GM18858 (cell line): ENCODE data around the gene DAPK1.

ENCODE experiments used
- ATAC-seq: cut with Tn5 transposase; IDR thresholded peaks from one replicate; pipeline ENCODE4 v1.9.1; 2021; ENCODE audit not compliant: unreplicated experiment

Gene DAPK1

DNA sequence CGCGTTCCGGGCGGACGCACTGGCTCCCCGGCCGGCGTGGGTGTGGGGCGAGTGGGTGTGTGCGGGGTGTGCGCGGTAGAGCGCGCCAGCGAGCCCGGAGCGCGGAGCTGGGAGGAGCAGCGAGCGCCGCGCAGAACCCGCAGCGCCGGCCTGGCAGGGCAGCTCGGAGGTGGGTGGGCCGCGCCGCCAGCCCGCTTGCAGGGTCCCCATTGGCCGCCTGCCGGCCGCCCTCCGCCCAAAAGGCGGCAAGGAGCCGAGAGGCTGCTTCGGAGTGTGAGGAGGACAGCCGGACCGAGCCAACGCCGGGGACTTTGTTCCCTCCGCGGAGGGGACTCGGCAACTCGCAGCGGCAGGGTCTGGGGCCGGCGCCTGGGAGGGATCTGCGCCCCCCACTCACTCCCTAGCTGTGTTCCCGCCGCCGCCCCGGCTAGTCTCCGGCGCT, at the start of gene DAPK1:
Gene DAPK1, plus strand, starts transcription at position 264 of the 442 bp plus-strand sequence. CDS start 1,211 bp downstream, outside the sequence.
- ATAC-seq = no peak

DNA sequence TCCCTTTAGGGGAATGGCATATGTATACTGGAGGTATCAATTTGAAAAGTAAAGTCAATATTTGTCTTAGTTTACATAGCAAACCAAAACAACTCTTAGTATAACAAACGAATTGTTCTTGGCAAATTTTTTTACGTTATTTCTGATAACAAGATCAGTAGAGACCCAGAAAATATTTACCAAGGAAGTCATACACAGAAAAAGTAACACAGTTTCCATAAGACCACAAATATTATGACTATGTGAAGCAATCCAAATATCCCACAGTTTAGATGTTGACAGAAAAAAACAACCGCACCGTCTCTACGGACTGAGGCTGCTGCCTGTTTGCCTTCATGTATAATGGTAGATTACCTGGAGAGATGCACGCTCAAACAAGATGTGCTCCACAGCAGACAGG, 46.5 kb upstream of the DAPK1 start:
- no peak for ATAC-seq

DNA sequence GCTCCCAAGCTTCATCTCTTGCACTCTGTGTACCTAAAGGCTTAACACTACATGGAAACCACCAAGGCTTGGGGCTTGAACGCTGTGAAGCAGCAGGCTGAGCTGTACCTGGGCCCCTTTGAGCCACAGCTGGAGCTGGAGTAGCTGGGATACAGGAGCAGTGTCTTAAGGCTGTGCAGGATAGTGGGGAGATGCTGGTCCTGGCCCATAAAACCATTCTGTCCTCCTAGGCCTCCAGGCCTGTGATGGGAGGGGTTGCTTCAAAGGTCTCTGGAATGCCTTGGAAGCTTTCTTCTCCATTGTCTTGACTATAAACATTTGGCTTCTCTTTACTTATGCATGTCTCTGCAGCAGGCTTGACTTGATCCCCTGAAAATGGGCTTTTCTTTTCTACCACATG, 42.3 kb upstream of the DAPK1 start:
- ATAC-seq = no peak

DNA sequence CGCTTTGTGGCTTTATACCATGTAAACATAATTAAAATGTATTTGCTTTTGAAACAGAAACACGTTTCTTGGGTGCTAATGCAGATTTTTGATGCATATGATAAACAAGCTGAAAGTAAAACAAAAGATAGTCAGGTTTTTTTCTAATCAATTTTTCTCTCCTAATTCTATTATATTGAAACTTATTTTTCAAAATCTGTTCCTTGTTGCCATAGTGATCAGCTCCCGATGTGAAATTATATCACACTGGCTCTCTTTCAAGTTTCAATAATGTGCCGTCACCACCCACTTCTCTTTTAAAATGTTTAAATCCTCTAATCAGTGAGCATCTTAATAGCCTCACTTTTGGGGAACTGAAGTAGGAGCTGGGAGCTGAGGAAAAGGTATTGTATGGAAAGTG, 36.4 kb upstream of the DAPK1 start:
- ATAC-seq = no peak

DNA sequence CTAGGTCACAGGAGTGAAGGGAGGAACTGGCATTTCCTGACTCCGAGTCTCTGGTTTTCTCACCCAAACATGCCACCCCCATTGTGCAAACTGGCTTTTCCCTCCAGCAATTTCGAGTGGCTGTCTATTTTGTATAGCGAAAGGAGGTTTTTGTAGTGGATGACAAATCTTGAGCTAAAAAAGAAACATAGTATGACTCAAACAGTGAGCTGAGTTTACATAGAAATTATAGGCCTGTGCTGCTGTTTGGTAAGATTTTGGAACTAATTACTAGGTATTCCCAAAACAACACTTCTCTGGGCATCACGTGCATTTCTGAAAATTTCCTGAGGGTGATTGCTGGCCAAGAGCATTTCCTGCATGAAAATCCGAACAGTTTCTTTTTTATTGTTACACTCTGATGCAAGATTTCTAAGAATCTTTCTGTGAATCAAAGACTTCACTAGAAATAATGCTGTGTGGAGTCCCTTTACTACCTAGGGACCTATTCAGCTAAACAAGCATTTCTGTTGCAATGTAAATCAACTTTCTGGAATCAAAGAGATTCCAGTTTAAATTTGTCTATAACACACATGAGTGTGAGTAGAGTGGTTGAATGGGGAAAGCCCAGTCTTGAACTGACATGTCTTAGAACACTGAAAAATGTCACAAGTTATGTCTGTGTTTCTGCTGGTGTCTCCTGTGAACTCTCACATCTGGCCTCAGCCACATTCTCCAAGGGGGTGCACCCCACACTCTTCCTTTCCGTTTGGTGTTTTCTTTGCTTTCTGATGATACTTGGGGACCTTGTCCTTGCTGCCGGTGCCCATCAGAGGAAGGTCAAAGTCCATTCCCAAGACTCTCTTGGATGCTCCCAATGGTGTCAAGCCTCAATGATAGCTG, 33.3 kb upstream of the DAPK1 start:
- ATAC-seq = peak; percentile 72

DNA sequence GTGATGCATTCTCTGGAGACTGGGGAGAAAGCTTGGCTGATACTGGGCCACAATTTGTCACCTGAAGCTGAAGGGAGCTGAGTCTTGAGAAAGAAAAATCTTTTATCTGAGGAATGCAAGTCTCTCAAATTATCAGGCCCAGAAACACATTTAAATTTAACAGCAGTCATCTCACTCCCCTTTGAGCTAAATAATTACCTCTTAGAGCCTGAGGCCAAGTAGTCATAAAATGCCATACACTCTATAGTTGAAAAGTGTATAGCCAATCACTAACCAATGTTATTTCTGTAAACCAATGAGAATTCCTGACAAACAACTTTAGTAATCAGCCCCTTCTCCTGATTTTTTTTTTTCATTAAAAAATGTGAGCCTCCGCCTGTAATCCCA, 32.7 kb upstream of the DAPK1 start:
- ATAC-seq = no peak

DNA sequence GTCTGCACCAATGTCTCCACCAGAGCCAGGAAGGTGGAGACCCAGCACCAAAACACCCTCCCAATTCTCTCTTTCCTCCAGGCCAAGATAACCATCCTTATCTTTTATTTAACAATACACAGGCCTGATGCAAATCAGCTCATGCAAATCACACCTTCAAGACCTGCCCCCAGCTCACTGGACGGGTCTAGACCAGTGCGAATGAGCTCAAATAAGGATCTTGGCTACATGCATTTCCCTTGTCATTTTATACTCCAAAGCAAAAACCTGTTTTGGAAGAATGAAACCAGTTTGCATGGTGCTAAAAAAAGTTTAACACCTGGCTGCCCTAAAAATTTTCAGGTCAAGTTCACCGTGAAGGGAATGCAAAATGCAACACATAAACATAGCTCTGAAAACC, 31.9 kb upstream of the DAPK1 start:
- ATAC-seq = no peak

DNA sequence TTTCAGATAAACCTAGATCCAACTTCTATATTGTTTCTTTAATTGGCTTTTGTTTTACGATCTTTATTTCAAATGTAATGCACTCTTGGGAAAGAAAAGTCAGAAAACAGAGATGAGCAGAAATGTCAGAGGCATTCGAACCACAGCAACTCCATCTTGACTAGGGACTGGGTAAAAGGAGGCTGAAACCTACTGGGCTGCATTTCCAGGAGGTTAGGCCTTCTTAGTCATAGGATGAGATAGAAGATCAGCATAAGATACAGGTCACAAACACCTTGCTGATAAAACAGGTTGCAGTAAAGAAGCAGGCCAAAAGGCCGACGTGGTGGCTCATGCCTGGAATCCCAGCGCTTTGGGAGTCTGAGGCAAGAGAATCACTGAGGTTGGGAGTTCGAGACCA, 30.5 kb upstream of the DAPK1 start:
- ATAC-seq = no peak

DNA sequence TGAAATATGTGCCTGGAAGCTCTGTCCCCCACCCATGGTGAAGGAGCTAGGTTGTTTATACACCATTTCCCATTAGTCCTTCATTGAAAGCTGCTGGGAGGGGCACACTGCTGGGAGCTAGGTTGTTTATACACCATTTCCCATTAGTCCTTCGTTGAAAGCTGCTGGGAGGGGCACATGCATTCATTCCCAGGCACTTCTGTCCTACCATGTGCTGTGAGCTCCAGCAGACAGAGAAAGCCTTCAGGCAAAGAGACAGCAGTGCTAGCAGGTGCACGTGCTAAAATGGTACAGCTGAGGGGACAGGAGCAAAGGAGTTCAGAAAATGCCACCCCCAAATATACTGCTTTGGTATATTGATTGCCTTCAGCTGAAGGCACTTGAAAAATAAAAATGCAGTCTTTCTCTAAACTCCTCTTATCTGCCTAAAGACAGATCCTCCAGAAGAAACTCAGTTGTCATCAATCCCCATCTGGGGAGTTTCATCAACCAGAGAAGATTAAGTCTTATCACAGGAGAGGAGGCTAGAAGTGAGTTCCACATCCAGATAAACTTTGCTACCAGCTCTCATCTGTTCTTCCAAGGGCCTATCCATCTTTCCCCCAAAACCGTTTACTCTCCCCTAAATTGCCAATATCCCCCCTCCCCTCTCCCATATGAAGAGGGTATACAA, 27.7 kb upstream of the DAPK1 start:
- no peak for ATAC-seq

DNA sequence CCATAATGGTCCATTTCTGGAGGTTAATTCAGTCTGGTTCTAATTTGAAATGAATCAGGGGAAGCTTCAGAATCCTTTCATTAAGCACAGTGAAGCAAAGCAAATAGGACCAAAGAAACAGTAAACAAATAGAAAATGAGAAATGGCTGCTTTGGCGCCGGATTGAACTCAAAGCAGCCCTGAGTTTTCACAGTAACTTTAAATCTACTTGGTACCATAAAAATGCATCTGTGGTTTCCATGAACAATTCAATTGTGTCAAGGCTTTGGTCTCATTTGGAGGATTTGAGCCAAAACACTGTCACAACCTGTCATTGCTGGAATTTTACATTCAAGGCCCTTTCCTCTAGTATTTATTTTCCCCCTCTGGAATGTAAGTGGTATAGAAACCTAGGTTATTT, 25.9 kb upstream of the DAPK1 start:
- no peak for ATAC-seq

DNA sequence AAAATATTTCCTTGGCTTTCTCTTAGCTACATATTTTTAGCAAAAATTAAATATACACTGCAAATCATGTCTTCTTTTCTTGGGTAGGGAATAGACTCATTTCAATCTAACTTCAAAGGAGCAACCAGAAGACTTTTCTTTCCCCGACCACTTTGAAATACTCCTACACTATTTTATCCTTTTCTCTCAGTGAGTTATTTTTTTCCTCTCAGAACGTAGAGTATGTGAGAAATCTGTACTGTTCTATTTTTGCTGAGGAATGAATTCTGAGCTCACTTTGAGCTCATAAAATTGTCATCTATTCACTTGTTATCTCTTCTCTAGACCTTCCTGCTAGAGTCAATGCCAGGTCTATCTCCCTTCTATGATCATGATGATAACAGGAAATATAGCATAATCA, 22.2 kb upstream of the DAPK1 start:
- no peak for ATAC-seq

DNA sequence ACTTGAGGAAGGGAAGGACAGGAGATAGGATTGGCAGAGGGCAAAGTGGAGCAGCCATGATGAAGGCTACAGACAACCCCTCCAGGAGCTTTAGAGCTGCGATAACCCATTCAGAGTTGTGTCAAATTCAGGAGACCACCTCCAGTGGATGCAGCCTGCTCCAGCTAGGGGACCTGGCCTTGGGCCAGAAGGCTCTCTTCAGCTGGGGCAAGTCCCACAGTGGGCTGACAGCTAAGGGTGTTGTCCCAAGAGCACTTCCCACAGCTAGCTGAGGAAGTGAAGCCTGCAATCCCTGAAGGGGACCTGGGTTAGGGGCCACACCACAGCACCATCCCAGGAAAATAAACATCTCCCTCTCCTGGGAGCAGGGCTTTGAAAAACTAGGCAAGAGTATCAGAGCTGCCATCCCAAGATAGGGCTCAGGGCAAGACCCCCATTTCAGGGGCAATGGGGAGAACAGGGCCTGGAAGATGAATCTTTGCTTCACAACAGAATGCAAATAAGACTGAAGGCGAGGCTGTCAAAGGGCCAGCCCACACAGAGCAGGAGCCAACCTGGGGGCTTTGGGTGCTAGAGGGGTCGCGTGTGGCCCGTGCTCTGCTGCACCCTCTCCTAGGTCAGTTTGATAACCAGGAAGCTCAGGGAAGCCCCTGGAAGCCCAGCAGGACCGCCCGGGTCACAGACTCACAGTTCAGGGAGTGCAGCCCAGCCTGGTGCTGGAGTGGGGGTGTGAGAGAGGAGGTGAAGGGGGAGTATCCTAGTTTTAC, 19.3 kb upstream of the DAPK1 start:
- no peak for ATAC-seq

DNA sequence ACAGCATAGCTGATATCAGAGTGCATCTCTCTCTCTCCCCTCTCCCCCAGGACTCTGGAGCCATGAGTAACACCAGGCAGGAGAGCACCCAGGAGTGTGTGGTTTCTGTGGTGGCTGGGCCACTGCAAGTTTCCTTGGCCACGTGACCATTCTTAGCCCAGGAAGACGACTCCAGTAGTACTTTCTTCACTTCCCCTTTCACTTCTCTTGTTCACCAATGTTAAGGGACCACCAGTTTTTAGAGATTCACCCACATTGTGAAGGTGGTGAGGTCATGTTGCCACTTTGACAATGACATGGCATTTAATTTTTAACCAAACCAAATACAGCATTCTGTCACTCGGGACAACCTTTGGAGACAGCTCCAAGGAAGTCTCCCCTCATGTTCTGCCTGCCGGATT, 17.9 kb upstream of the DAPK1 start:
- ATAC-seq = peak; percentile 95

DNA sequence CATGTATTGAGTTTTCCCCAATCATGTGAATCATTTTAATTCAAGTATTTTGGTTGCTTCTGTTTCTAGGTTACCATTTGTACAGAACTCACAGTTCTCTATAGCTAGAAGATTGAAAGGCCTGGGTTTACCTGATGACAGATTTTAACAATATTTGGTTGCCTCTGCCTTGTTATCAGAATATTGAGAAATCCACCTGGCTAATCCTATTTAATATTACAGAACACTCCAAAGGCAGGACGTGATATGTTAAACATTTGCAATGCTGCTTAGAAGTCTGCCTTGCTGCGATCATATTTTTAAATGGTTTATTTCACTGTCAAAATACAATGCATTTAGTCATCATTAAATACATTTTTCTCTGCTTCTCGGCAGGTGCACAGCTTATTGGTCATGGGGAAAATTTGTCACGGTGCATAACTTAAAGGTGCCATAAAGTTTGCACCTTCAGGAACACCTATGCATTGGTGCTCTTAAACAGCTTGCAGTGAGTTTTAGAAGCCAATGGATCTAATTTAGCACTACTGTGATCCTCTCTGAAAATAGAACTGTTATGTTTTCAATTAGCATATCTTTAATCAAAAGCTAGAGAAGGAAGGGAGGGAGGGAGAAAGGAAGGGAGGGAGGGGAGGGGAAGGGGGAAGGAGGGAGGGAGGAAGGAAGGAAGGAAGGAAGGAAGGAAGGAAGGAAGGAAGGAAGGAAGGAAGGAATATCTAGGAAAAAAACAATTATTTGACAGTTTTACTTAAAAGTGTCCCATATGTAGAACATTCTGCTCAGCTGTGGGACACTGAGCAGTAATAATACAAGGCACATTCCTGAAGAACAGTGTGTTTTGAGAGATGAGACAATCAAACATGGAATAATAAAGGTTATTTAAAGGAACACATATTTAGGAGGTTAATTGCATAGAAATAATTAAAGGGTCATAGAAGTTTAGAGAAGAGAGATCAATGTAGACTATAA, 15.5 kb upstream of the DAPK1 start:
- no peak for ATAC-seq

DNA sequence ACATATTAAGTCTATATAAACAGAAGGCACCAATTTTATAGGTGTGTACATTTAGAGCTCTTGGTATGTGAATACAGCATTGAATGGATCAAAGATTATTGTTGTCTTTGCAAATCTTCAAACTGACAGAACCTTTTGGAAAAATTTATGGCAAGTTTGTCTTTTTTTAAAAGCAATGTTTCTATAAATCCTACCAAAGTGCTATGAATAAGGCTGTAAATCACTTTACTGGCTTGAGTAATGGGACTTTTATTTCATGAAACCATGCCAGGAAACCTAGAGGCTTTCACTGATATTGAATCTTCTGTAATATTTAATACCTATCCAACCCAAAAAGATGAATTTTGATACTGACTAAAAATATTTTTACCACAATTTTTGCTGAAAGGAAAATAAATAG, 7.4 kb upstream of the DAPK1 start:
- ATAC-seq = no peak

DNA sequence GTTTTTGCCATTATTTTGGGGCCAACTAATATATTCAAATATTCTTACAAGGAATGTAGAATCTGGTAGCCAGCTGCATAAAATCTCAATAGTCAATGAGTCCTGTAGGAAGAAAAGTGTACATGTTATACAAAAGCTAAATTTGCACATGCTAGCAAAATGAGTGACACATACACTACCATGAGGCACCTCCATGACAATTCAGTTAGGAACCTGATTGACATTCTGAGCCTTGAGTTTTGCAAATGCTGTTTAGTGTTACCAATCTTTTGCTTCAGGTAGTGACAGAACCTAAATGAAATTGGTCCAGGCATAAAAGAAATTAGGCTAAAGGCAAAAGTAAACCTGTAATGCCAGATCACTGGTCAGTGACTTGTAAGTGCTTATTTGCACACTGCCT, 6.8 kb upstream of the DAPK1 start:
- ATAC-seq = no peak

DNA sequence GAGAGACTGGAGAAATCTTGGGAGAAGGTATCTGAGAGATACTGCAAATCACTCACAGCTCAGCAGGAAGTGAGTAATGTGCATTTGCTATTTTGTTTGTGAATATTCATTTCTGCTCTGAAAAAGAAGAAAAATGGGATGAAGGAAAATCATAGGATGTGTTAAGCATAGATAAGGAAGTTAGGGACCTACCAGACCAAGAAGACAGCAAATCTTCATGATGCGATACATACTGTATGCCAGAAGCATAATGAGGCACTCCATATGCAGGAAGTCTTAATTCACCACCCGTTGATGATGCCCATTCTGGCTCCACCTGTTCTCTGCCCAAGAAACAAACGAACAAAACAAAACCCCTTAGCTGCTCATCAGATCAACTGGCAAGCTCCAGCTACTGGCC, 6.1 kb upstream of the DAPK1 start:
- ATAC-seq = no peak

DNA sequence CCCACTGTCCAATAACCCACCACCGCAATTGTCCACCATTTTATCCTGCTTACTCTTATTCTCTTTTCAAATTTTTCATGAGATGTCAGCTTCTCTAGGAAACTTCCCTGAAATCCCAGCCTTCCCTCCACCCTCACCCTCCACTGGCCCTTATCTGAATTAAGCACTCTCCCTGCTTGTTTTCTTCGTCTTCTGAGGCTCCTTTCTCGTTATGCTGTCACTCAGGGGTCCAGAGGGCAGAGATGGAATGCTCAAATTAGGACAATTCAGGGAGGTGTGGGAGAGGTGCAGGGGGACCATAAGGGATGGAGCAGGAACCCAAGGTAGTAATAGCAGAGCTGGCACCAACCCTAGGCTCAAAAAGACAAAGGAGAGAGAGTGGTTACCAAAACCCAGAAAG, 5.0 kb upstream of the DAPK1 start:
- ATAC-seq = no peak

DNA sequence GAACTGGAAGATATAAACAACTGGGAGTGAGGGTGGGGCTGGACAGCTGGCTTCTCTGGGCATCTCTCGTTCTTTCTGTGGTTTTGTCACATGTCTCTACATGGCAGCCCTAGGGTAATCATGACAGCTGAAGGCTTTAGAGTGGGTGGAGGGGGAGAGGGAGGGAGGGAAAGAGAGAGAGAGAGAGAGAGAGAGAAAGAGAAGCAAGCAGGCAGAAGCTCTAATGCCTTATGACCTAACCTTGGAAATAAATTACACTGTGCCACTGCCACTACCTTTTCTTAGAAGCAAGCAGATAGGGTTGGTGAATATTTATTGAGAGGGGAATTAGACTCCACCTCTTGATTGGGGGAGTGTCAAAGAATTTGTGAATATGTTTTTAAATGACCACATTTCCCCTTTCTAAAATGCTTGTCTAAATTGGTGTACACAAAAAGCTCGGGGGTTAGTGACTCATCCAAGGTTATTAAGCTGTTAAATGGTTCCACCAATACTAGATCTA, 2.6 kb upstream of the DAPK1 start:
- peak; percentile 44 for ATAC-seq

DNA sequence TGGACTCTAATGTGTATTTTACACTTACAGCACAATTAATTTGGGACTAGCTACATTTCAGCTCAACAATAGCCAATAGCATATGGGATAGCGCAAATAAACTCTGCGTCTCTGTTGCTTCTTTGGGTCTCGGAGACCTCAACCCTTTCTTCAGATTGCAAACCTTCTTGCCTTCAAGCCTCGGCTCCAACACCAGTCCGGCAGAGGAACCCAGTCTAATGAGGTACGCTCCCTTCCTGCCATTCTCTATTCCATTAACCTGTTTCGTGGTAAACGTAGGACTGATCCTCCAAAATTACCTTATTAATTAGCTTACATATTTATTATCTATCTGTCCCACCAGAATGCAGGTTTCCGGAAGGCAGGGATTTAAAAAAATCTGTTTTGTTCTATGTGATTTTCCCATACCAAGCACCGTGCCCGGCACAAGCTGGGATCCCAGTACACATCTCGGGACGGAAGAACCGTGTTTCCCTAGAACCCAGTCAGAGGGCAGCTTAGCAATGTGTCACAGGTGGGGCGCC, 525 bp upstream of the DAPK1 start:
- ATAC-seq = no peak
